ENCODE results near the gene ZBTB16.

- no peak for TF ChIP-seq EZH2 (IDR thresholded peaks at IDR 0.05)
- TF ChIP-seq CTCF (IDR thresholded peaks at IDR 0.05), result no peak
Measured at GRCh38 chr11:114197799-114198500, 138.4 kb downstream of the ZBTB16 start.

Measured in neural progenitor cell (in vitro differentiated cells).